Uterus (tissue), 2 donors: ENCODE results near the gene FILIP1.

Experiments
- POLR2A ChIP-seq, 2 donors: fragments of 450-650 bp; IDR thresholded peaks; one replicate each; pipeline ENCODE4 v1.6.1; 2016; ENCODE audit warnings: antibody characterized with exemption in 2 of 2, mild to moderate bottlenecking in 1 of 2, moderate library complexity in 1 of 2
- TF ChIP-seq, protein P1 (sequence below), 4 experiments: fragments of 200-600 bp in 2 of 4; fragments of 450-650 bp in 2 of 4; sonication (generic) in 2 of 4; IDR thresholded peaks; one replicate each; pipeline ENCODE4 v1.5.1; 2016 to 2019; ENCODE audit warnings: antibody characterized with exemption in 4 of 4, mild to moderate bottlenecking in 2 of 4, moderate library complexity in 1 of 4

DNA sequence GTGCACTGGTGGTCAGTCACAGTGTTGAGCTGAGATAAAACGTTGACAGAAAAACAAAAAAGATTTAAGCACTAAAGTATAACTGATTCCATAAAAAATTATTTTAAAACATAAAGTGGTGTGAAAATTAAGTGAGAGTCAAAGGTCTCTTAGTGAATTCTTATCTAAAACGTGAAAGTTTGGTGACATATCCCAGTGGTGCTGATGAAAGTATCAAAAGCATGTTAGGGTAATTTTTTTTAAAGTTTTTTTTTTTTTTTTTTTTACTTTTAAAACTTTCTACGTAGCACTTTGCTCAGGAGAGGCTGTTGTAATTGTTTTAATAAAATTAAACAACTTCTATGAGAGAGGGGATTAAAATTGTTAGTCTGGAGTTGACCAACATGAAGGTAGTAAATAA is 143.4 kb downstream of the FILIP1 start:
- TF ChIP-seq, protein P1, sequence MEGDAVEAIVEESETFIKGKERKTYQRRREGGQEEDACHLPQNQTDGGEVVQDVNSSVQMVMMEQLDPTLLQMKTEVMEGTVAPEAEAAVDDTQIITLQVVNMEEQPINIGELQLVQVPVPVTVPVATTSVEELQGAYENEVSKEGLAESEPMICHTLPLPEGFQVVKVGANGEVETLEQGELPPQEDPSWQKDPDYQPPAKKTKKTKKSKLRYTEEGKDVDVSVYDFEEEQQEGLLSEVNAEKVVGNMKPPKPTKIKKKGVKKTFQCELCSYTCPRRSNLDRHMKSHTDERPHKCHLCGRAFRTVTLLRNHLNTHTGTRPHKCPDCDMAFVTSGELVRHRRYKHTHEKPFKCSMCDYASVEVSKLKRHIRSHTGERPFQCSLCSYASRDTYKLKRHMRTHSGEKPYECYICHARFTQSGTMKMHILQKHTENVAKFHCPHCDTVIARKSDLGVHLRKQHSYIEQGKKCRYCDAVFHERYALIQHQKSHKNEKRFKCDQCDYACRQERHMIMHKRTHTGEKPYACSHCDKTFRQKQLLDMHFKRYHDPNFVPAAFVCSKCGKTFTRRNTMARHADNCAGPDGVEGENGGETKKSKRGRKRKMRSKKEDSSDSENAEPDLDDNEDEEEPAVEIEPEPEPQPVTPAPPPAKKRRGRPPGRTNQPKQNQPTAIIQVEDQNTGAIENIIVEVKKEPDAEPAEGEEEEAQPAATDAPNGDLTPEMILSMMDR (IDR thresholded peaks at IDR 0.05) = no peak
- no peak for TF ChIP-seq POLR2A (IDR thresholded peaks at IDR 0.05)
